GM21737 (cell line): ENCODE data around the gene PRKG1.
"Not testable (repeated sequence)": the region's sequence is repeated elsewhere in the genome, so short reads cannot be mapped to it uniquely, and the experiment has no call there.

Experiments
- ATAC-seq: cut with Tn5 transposase; IDR thresholded peaks from one replicate; pipeline ENCODE4 v1.9.1; 2021; ENCODE audit warnings: mild to moderate bottlenecking, moderate library complexity; ENCODE audit not compliant: unreplicated experiment

The PRKG1 gene

DNA sequence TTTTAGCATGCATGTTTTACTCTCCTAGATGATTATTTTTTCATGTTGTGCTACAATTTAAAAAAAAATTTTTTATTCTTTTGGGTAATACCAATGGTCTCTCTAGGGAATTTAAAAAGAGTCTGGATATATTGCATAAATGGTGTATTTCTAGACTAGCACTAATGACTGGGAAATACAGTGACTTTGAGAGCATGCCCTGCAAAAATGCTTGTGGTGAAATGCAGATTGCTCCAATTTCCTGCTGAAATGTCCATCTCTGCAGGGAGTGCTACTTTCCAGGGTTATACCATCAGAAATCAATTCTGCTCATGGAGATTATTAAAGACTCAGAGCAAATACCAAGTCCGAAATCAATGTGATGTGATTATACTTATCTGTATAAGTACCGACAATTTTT is 186.1 kb downstream of the PRKG1 start:
- no peak for ATAC-seq

GRCh38 chr10:51266496-51266895 is 192.2 kb downstream of the PRKG1 start:
- ATAC-seq: no peak

GRCh38 chr10:51267980-51268570 is 193.8 kb downstream of the PRKG1 start:
- ATAC-seq: not testable (repeated sequence)

DNA sequence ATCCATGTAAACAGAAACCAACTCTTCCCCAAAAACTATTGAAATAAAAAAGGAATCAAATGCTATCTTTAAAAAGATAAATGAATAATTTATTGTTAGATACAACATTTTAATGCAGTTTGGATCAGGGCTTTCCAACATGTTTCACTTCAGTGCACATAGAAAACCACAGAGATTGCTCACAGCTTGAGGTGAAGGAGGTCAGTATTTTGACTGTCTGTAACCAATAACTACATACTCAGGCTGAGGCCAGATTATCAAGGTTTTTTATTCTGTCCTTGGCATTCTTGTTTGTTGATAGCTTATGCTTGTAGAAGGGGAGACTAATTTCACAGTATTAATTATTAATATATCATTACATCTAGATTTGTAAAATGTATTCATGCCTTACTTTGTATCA is 195.5 kb downstream of the PRKG1 start:
- no peak for ATAC-seq

DNA sequence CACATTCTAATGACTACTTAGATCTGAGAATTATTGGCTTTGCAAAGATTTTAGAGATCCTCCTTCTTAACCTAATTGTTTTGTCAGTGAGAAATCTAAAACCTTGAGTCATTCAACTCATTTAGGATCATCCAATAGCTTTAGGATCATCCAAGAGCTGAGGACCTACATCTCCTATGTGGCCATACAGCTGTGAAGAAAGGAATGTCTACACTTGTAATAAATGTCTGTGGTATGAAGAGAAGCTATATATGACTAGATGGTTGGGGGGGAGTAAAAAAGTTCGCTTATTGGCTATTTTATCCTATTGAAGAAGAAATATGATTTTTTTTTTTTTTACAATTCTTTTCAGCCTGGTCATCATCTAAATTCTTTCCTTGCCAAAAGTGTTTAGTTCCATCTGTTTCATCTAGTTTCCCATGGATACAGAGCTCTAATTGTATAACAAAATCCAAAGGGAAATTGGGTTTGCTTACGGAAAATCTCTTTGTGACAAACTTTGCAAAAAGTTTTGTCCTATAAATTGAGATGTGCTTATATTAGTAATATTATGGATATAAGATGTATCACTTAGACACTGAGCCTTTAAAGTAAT is 196.7 kb downstream of the PRKG1 start:
- ATAC-seq: no peak

- ATAC-seq: not testable (repeated sequence)
These were observed 197.8 kb downstream of the PRKG1 start for GRCh38 chr10:51272099-51272498.

GRCh38 chr10:51272555-51272954 is 198.3 kb downstream of the PRKG1 start:
- ATAC-seq: no peak

DNA sequence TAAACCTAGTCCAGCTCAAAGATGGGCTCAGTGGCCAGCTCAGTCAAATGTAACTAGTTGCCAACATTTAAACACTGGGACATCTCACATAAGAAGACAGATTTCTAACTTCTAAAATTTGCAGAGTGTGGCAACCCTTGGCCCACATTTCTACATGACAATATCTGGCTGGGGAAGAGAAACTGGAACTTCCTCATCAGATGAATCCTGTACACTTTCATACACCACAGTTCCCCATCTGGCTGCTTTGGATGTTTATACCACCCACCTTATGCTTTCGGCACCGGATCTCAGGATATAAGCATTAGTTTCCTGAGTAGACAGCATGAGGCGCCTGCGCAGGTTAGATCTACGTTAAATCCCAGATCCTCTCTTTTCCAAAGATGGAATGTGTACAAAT is 199.3 kb downstream of the PRKG1 start:
- no peak for ATAC-seq

GRCh38 chr10:51276097-51276496 is 201.8 kb downstream of the PRKG1 start:
- not testable (repeated sequence) for ATAC-seq

GRCh38 chr10:51281387-51281786 is 207.1 kb downstream of the PRKG1 start:
- not testable (repeated sequence) for ATAC-seq

DNA sequence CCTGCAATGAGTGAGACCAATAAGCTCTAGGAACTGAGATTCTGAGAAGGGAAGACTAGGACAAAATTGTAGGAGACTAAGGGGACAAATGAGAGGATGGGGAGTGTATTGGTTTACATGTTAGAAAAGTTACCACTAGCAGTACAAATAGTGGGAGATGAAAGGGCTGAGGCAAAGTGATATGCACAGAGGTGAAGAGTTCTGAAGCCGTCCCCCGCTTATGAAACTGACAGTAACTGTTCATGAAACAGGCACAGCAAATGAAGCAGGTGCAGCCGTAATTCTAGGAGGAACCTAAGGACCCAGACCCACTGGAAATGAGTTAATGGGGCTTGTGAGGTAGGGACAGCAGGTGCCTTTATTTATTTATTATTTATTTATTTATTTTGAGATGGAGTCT is 211.3 kb downstream of the PRKG1 start:
- ATAC-seq: no peak

DNA sequence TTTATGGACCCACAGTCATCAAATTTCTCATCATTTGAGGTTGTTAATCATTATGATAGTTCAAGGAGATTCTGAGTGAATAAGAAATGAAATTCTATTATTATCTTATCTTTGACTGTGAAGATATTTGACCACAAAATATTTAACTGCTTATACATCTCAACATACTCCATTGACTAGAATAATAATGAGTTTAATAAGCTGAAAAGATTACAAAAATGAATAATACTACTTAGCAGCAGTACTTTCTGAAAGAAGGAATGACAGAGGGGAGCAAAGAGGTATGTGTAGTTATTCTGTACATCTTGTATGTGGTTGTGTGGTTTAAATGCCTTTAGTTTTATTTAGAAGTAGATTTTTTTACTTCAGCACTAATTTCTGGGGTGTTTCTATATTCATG is 214.2 kb downstream of the PRKG1 start:
- no peak for ATAC-seq

- ATAC-seq: no peak
These were observed 215.2 kb downstream of the PRKG1 start for GRCh38 chr10:51289519-51289918.

GRCh38 chr10:51291961-51292360 is 217.7 kb downstream of the PRKG1 start:
- no peak for ATAC-seq

- ATAC-seq: no peak
These were observed 223.2 kb downstream of the PRKG1 start for GRCh38 chr10:51297438-51297837.

GRCh38 chr10:51300617-51301304 is 226.5 kb downstream of the PRKG1 start:
- no peak for ATAC-seq

DNA sequence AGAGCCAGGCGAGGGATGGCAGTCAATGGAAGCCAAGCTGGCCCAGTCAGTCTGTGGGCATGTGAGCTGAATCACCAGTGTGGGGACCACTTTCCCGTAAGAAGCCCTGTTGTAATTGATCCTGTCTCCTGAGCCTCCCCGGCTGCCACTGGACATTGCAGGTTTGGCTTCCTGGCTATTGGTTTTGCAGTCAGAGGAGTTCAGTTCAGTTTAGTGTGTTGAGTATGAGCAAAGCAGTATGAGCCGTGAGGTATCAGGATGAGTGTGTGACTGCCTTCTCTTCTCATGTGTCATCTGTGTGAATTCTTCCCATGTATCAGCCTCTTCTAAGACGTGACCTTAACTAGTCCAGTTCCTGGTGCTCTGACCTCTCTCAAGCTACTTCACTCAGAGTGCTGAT is 227.4 kb downstream of the PRKG1 start:
- no peak for ATAC-seq

GRCh38 chr10:51302316-51302715 is 228.0 kb downstream of the PRKG1 start:
- no peak for ATAC-seq

GRCh38 chr10:51308116-51308515 is 233.8 kb downstream of the PRKG1 start:
- ATAC-seq: no peak

GRCh38 chr10:51311228-51311627 is 236.9 kb downstream of the PRKG1 start:
- no peak for ATAC-seq

DNA sequence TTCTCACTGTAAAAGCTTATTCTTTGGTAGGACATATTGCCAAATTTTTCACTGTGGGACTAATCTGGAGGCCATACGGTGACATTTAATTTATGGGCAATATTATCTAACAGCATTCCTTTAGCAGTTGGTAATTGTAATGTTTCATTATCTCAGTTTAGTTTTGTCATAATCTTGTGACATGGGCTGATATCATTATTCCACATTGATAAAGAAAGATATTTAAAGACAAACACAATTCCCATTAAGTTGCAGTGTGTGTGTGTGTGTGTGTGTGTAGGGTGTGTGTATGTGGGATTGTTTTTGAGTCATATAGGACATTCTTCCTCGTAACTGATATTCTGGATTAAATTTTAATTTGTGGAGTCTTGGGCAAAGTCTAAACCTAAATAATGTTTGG is 238.5 kb downstream of the PRKG1 start:
- ATAC-seq: no peak

DNA sequence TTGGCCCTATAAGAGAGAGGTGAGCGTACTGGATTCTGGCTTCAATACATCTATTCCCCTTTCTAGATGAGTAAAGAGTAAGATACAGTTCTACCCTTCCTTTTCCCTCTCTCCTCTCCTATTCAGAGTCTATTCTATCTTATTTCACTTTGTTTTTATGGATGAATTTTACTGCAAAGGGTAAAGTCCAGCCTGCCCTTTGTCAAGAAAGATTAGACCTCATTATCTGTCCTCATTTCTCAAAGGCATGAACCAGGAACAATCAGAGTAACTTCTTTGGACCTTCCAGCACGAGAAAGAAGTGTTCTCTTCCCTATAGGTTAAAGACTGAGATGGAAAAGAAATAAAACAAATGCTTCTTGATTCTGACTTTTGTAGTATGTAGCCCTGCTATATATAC is 239.0 kb downstream of the PRKG1 start:
- no peak for ATAC-seq
